ENCODE measurements around the gene CACNB2.
"Not testable (repeated sequence)": the region's sequence is repeated elsewhere in the genome, so short reads cannot be mapped to it uniquely, and the experiment has no call there.

Gene CACNB2

DNA sequence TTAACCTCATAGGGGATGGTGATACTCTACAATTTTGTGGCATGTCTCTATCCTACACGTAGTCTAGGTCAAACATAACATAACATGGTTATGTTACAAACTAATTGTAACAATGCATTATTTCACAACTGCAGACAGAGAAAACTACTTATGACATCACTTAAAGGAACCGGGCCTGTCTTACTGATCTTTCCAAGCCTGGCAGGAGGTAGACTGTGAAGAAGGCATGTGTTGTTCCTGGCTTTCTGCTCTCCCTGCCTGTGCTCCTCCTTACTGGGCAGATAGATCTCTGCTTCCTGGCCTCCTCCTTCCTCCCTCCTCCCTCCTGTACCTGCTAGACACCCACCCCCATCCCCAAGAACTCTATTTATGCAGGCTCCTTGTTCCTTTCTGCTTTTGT lies 5.4 kb downstream of the CACNB2 start:
- no peak for DNase-seq (ENCODE audit: low read depth)

DNA sequence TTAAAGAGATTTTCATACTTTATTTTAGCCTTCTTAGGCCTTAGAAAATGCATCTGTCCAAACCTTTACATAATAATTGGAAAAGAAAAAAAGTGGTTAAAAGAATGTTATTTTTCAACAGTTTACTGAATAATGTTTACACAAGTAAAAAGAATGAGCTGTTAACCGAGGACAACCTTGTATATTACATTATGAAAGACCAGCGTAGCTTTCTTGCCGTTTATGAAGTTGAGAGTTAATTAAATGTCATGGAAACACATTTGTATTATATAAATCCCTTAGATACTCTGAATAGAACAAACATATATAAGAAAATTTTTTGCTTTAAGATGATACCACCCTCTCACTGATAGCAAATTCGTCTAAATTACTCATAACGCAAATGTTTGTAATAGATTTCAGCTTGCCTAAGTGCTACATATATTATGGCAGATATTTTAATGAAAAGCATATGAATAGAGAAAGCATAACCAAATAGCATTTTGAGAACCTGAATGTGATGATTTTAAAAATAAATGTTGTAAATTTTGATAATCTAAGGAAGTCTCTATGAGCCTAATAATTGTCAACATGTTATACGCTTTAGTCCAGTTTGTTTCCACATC lies 9.1 kb downstream of the CACNB2 start:
- no peak for DNase-seq (ENCODE audit: low read depth)

DNA sequence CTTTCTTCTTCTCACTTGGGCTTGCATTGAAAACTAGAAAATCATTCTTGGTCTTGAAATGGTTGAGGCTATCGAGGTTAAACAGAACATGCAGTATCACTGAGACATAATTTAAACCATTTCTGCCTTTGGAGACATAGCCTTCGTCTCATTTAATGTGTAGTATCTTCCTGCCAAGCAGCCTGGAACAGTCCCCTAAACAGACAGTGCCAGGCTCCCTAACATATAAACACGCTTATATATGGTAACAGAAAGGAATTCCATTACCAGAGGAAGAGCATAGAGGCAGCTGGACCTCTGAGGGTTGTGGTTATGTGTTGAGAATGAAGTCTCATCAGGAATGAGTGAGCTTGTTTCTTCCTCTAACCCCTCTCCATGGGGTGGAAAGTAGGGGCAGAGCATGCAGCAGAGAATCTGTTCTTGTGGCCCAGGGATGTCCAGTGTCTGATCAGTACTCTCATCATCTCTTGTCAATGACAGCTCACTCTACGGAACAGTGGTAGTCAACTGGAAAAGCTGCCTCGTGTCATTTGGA lies 11.2 kb downstream of the CACNB2 start:
- no peak for DNase-seq (ENCODE audit: low read depth)

DNA sequence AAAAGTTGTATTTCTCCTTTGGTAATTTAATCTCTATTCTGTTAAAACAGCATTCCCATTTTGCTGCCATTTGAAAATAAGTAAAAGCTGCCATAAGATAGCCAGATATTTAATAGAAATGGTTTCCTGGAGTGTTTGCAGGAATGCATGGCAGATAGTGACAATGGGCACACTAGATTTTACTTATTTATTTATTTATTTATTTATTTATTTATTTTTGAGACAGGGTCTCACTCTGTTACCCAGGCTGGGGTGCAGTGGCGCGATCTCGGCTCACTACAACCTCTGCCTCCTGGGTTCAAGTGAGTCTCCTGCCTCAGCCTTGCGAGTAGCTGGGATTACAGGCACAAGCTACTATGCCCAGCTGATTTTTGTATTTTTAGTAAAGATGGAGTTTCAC lies 13.2 kb downstream of the CACNB2 start:
- DNase-seq (ENCODE audit: low read depth), result not testable (repeated sequence)

DNA sequence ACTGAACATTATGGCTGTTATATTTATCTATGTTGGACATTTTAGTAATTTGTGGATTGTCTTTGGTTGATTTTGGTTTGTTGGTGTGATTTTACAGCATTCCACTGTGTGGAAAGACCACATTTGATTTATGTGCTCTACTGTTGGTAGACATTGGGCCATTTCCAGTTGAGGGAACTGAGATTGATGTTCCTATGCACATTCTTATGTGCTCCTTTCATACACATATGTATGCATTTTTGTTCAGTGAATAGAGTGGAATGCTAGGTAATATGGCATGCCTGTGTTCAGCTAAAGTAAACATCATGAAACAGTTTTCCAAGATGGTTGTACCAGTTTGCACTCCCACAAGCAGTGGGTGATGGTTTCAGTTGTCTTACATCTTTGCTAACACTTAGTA lies 15.1 kb downstream of the CACNB2 start:
- no peak for DNase-seq (ENCODE audit: low read depth)

DNA sequence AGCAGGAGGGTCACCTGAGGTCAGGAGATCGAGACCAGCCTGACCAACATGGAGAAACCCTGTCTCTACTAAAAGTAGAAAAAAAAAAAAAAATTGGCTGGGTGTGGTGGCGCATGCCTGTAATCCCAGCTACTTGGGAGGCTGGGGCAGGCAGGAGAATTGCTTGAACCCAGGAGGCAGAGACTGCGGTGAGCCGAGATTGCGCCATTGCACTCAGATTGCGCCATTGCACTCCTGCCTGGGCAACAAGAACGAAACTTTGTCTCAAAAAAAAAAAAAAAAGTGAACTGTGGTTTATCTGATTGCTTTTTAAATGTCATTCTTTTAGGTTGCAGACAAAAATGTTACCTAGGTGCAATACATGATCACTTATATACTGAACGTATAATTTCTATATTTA lies 16.6 kb downstream of the CACNB2 start:
- not testable (repeated sequence) for DNase-seq (ENCODE audit: low read depth)

DNA sequence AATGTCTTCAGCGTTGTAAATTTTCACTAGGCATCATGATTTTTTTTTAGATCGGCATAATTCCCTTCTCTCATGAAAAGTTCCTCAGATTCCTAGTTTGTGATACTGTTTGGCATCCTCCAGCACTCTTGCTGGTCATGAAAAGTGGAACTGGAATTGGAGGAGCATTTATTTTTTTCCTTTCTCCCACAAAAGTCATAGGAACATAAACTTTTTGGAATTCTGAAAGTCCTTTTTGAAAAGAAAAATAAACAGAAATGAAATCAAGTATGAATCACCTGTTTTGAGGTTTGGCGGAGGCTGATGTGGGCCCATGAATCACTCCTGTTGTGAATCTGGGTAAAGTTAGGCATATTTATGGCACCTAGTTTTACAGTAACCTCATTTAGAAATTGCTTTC lies 17.7 kb downstream of the CACNB2 start:
- no peak for DNase-seq (ENCODE audit: low read depth)

DNA sequence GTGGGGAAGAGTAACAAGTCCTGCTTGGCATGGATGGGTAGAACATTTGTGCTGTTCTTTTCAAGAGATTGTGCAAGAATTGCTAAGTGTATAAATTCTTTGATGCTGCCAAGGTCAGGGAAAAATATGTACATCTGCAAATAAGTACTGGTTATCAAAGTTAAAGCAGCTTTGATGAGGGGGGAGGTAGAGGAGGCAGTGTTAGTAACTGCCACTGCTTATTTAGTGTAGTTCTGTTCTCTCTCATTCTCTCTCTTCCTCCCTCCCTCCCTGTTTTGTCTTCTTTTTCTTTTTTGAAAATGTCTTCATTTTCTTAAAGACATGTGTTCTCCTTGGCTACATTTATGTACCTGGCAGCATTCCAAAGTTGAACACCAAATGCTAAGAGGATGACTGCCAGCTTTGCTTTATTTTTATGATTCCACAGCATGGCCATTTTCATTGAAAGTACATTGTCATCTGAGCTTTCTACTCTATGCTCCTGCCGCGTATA lies 18.6 kb downstream of the CACNB2 start:
- no peak for DNase-seq (ENCODE audit: low read depth)

DNA sequence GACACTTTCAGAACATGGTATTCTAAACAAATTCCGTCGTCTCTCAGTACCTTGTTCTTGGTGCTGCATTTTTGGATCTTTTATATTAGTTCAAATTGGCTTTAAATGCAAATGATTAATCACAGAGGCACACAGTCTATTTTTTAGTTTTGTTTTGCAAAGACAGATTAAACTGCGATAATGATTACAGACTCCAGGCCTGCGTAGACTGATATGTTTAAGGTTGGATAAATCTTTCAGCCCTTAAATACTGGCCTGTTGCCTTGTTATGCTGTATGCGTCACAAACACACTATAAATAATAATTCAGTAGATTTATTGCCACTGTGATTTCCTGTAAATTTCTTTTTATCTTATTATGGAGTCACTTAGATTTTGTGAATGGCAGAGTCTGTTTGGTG lies 19.3 kb downstream of the CACNB2 start:
- no peak for DNase-seq (ENCODE audit: low read depth)

DNA sequence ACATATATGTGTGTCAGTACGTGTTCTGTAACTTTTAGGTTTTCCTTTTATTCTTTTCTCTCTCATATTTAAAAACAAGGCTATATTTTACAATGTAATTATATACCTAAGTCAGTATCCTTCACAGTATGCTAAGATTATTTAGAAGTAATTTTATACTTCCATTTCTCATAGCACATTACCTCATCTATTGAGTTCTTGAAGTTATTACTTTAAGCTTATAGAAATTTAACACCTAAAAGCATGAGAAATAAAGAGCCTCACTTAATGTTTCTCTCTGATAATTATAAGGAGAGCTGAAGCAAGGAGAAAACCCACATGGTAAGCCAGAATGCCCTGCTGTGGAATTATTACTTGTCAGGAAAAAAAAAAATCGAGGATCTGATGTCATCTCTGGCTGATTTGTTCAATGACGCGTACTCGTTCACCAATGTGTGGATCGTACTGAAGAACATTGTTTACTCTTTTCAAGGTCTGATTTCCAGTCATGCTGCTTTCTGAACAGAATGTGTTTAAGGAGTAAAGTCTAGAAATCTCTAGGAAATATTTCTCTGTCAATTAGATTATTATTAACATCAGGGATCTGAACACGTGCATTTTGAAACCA lies 21.9 kb downstream of the CACNB2 start:
- DNase-seq (ENCODE audit: low read depth), result no peak

DNA sequence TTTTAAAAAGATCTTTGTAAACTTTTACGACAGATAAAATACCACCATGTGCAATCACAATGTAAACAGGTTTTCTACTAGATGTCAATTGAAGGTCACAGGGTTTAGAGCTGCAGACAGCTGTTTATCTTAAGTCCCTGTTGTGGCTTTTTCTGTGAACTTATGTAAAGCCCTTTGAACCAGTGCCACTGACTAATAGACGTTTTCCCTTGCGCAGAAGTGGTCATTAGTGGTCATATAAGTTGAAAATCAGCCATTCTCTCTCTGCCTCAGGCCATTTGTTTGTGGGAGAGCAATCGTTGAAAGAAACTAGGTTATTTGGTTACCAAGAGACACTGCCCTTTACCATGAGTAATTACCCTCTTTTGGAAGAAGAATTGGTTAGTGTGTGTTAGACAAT lies 23.9 kb downstream of the CACNB2 start:
- no peak for DNase-seq (ENCODE audit: low read depth)

DNA sequence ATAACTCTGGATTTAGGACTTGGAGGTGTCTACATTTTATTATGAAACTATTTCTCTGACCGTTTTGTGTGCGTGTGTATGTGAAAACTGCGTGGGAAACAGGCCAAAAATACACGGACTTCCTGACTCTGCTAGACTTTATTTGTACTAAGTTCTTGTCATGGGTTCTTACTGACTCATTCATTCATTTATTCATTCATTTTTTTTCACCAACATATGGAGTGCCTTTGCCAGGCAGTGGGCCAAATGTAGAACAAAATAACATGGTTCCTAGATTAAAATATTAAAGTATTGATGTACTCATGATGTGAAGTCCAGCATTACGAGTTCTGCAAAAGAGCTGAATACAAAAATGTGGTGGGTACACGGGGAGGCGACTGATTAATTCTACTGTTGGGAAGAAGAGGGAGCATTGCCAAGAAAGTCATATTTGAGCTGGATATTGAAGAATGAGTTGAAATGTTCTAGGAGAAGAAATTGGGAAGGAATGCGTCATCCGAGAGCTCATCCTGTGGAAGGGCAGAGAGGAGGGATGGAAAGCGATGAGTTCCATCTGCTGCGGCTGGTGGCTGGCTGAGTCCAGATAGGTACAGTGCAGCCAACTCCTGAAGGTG lies 24.6 kb downstream of the CACNB2 start:
- DNase-seq (ENCODE audit: low read depth), result no peak

DNA sequence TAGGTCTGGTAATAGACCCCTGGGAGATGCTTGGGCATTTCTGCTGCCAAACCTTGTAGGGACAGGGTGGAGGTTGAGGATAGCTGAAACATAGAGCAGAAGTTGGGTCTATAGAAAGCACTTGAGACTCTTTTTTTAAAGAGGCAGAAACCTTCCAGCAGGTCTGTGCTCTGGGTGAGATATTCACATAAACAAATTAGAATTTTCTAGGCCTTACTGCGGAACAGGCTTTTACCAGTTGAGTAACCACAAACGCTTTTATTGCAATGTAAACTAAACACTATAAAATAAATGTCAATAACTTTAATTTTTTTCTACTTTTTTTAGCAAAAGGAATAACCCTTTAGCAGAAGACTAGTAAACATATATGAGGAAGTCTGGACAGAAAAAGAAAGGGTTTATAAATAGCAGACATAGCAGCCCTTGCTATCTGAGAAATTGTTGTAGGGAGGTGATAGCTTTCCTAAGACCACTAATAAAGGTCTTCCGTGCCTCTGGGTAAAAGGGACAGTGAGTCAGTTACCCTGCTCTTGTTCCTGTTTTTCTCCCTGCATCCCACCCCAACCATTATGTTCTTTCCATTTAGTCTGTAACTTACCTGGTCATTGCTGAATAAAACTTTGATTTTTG lies 38.7 kb downstream of the CACNB2 start:
- DNase-seq (ENCODE audit: low read depth), result no peak

DNA sequence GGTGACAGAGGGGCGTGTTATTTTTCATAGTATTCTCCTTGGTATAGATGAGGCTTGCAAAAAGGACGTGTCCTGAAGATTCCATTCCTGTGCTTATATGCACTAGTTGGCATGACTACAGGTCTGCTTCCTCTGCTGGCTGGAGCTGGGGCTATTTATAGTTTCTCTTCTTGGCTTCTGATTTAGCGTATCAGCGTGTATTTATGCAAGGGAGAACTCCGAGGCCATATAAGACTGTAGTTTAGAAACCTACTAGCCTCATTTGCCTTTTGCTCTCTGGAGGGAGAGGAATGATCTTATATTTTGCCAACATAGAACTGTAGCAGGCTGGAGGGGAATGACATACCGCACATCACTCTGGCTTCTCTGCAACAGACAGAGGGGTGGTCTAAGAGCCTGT lies 39.7 kb downstream of the CACNB2 start:
- DNase-seq (ENCODE audit: low read depth), result no peak

DNA sequence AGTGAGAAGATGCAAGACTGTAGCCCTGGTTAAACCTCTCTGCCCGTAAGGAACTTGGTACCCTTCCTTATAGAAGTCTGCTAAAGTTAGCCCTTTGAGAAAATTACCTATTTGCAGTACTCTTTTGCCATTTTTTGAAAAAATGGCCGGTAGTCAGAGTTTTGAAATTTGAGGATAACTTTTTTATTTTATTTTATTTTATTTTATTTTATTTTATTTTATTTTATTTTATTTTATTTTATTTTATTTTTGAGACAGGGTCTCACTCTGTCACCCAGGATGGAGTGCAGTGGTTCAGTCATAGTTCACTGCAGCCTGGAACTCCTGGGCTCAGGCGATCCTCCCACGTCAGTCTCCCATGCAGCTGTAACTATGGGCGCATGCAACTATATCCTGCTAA lies 41.2 kb downstream of the CACNB2 start:
- DNase-seq (ENCODE audit: low read depth), result not testable (repeated sequence)

DNA sequence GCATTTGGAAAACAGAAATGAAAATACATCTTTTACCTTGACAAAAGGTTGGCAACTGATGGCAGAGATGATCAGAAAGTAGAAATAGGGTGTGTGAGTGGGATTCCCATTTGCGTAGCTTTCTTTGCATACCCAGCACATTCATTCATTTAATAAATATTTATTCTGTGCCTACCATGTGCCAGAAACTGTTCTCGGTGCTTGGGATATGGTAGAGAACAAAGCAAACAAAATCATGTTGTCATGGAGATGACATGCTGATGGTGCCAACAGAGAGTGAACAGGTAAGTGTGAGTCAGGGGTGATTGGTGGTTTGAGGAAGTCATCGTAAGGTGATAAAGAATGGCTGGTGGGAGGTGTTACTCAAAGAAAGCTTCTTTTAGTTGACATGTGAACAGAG lies 45.4 kb downstream of the CACNB2 start:
- no peak for DNase-seq (ENCODE audit: low read depth)

DNA sequence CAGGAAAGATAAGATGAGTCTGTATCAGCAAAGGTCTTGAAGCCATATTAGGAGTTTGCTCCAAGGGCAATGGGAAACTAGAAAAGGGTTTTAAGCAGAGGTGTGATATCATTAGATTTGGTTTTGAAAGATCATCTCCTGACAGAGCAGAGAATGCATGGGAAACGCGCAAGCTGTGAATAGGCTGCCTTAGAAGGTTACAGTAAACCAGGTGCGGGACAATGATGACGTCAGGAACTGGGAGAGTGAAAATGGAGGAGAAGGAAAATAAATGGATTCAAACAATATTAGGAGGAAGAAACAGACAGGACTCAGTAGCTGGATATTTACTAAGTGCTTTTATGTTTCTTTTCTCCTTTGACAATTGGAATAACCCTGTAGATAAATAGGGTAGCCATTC lies 50.6 kb downstream of the CACNB2 start:
- no peak for DNase-seq (ENCODE audit: low read depth)

DNA sequence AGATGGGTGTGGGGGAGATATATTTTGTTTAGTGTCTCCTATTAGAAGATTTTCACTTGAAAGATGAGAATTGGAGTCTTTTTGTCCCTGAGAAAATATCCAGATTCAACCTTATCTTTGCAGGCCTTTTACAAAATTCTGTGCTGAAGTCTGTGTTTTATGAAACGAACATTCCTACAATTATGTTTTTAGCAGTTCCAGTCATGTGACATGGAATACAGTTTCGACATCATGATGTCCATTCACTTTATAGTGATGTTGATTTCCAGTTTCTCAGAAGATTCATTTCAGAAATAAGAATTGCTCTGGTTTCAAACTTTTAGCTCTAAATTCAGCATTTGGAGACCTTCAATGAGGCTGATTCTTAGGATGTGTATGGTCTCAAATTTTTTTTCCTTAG lies 54.4 kb downstream of the CACNB2 start:
- DNase-seq (ENCODE audit: low read depth), result no peak

DNA sequence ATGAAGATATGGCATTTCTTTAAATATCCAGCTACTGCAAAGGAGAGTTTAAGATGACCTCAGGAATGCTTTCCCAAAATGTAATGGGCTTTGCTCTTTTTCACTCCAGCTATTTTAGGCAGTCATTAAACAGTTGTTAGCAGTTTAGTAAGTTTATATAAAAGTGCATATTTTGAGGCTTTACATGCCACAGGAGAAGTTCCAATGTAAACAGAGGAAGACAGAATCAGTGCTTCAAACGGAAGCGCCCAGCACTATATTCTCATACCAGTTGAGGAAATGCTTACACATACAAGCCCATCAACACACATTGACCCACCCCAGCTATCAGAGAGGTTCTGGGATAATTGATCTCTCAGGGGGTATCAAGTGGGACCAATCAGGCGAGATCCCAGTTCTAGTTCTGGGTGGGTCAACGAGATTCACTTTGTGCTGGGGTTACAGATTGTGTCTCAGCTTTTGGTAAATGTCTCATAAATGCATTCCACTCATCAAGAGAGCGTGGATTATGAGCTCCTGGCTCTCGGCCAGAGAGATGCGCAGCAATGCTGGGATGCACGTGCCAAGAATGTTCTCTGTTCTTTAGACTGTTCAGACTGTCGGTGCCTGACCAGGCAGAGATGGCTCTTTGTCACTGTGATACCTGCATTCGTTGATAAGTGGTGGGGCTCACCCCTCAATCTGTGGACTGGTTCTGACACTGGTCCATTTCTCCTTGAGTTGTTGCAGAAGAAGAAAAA lies 55.0 kb downstream of the CACNB2 start:
- no peak for DNase-seq (ENCODE audit: low read depth)

DNA sequence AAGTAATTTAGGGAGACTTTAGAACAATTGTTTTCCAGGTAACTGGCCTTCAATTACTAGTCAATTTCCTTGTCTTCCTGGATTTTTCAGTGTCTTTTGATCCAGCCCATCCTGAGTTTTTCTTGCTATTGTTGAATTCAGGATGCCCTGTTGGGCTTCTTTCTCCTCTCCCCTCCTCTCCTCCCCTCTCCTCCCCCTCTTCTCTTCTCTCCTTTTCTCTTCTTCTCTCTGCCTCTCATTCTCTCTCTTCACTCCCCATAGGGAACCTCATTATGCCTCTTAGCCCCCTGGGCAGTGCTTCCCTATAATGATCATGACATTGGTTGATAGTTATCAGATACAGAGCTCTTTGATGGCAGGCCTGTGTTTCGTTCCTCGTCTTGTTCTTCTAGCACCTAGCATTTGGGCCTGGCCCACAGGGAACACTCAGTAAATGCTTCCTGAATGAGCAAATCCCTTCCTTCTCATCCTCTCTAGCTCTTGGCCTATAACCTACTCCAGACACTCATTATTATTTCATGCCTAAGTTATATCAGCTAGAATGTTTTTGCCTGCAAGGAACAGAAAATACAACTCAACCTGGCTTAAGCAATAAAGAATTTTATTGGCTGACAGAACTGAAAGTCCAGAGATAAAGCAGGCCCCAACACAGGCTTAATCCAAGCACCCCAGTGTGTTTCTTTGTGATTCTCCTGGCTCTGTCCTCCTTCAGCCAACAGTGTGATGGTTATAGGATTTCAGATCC lies 56.8 kb downstream of the CACNB2 start:
- no peak for DNase-seq (ENCODE audit: low read depth)

DNA sequence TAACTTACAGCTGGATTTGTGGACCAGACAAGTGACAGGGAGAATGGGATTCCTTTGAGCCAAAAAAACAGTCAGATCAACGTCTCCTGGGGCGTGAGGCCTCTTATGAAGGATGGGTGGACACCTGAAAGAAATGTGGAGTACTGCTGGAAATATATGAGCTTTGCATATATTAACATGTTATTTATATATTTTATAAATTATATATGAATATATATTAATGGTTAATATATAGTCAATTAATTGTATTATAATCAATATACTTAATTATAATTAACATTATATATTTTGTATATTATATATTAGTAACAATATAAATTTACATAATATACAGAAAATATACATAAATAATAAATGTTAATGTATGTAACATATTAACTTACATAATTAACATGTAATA lies 57.5 kb downstream of the CACNB2 start:
- DNase-seq (ENCODE audit: low read depth), result no peak

DNA sequence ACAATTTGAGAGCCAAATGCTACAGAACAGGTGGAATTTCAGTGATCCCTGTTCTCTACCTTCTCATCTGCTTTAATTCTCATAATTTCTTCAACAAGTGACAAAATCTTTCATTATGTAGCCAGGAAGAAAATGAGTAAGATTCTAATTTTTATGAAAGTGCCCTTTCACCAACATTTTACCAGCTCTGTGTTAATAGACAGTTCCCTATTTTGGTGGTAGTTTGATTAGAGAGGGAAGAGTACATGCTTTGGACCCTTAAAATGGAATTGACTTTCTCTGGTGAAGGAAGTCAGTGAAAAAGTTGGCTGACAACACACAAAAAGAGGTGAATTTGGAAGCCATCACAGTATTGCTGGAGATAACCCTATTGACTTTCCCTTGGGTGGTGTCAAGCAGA lies 61.7 kb downstream of the CACNB2 start:
- DNase-seq (ENCODE audit: low read depth), result no peak

Measured in stimulated activated CD4-positive, alpha-beta T cell treated with anti-CD3 and anti-CD28 coated beads, Interleukin-2, amount 100 ng/mL, for 4 hours (primary cell).